SJSA1 (cell line): ENCODE data around the gene TRPM2. TPM values are rescaled to one million over a fixed set of nuclear protein-coding genes. Genes with fewer than 3 reads are reported as not detected.
"Not testable (repeated sequence)": the region's sequence is repeated elsewhere in the genome, so short reads cannot be mapped to it uniquely, and the experiment has no call there.

Source experiments
- DNase-seq, 2 experiments: peaks; one replicate each; pipeline ENCODE4 v3.0.0-alpha.2; 2015 to 2020; ENCODE audit warnings: low spot score in 2 of 2, low read depth in 1 of 2
- H3K27ac ChIP-seq: fragments of 250-450 bp; sonication (Bioruptor Pico); 2 replicates; pipeline ENCODE4 v1.5.1; 2020; ENCODE audit warnings: mild to moderate bottlenecking, moderate library complexity
- H3K27me3 ChIP-seq: fragments of 250-450 bp; sonication (Bioruptor Pico); replicated peaks from 2 replicates; pipeline ENCODE4 v1.5.1; 2020; ENCODE audit warnings: mild to moderate bottlenecking, moderate library complexity
- H3K36me3 ChIP-seq: fragments of 250-450 bp; sonication (Bioruptor Pico); 2 replicates; pipeline ENCODE4 v1.5.1; 2020; ENCODE audit warnings: mild to moderate bottlenecking
- H3K4me1 ChIP-seq: fragments of 250-450 bp; sonication (Bioruptor Pico); replicated peaks from 2 replicates; pipeline ENCODE4 v1.6.1; 2021; ENCODE audit warnings: mild to moderate bottlenecking
- H3K4me3 ChIP-seq: fragments of 250-450 bp; sonication (Bioruptor Pico); 2 replicates; pipeline ENCODE4 v1.5.1; 2020; ENCODE audit warnings: mild to moderate bottlenecking
- H3K9me3 ChIP-seq: fragments of 250-450 bp; sonication (Bioruptor Pico); replicated peaks from 2 replicates; pipeline ENCODE4 v1.5.1; 2020; ENCODE audit warnings: mild to moderate bottlenecking
- total RNA-seq: library from RNA; depleted of rRNA; stranded (reverse); fragments of >200 nt; shearing (Covaris generic); gene quantifications from 2 replicates; pipeline ENCODE4 v1.2.3, GENCODE V29; 2014

The TRPM2 gene
- total RNA-seq, 1 experiment from 2014 or later, result 16.1 TPM

DNA sequence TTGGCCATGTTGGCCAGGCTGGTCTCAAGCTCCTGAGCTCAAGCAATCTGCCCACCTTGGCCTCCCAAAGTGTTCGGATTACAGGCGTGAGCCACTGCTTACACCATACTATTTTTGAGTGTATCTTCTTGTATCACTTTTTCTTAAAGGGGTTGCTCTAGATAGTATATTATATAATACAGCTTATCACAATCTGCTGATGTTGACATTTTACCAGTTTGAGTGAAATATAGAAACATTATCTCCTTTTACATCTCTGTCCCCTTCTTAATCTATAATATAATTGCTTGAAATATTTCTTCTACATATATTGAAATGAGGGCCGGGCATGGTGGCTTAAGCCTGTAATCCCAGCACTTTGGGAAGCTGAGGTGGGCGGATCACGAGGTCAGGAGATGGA lies 8.5 kb downstream of the TRPM2 start:
- not testable (repeated sequence) for H3K4me3 ChIP-seq, H3K4me1 ChIP-seq, H3K36me3 ChIP-seq, H3K27ac ChIP-seq, DNase-seq, H3K27me3 ChIP-seq, H3K9me3 ChIP-seq

GRCh38 chr21:44363278-44363677 lies 9.9 kb downstream of the TRPM2 start:
- Histone ChIP-seq H3K4me3 (no peak overlapping the region), H3K9me3 (no peaks in the 10 kb centered on the region; the same call in 1 of the 2 replicates), H3K27ac (no peak overlapping the region), H3K27me3 (no peaks in the 10 kb centered on the region), H3K4me1 (no peaks in the 10 kb centered on the region), H3K36me3 (no peaks in the 10 kb centered on the region)
- DNase-seq, result no peak

DNA sequence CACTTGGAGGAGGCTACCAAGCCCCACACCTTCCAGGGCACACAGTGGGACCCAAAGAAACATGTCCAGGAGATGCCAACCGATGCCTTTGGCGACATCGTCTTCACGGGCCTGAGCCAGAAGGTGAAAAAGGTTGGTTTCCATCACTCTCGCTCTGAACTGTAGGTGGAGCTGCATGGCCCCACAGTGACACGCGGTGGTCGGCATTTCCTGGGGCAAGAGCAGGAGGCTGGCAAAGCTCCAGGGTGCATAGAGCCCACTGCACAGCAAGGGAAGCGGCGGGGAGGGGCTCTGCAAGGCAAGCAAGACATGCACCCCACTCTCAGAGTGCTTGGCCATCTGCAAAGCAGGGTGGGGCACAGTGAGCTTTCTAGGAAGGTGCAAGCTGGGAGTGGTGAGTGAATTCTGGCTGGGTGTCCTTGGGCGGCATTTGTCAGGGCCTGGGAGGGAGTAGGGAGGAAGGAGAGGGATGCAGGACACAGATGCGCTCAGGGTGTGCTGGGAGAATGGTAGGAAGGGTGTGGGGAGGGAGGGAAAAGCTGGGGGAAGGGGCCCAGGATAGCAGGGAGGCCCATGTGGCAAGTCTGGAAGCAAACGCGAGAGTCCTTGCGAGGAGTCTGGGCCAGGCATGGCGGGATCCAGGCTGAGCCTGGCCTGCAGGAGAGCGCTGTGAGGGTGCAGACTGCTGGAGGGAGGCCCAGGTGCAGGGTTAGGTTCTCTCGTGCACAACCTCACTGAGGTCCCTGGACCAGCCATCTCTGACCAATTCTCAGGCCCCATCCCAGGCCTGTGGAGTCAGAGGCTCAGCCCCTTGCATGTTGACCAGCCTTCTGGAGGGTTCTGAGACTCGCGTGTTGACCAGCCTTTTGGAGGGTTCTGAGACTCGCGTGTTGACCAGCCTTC lies 11.0 kb downstream of the TRPM2 start:
- no peak for DNase-seq
- H3K4me1 ChIP-seq, result no peaks in the 10 kb centered on the region

DNA sequence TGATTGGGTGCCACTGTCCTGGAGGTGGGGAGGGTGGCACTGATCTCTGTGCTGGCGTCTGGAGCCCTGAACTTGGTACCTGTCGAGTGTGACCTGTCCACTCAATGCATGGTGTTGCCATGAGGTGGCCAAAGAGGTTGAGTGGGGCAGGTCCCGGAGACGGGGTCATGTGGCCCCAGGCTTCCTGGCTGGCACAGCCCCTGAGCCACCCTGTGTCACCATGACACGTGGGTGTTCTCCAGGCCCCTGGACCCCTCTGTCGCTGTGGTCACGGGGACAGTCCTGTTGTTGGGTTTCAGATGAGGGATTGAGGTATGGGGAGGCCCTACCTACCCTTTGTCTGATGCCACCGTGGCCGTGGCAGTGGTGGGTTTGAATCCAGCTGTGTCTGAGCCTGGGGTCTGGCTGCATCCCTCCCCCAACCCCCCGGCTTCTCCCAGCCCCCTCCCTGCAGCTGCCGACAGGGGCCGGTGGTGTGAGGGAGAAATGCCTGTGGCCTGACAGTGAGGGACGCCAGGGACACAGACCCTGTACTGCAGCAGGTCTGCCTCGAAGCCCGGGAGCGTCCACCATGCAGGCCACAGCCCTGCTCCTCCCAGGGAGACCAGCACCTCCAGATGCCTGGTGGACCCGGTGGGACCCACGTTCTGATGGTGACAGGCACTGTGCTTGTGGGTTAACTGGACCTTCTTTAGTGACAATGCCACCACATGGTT lies 12.0 kb downstream of the TRPM2 start:
- Histone ChIP-seq H3K9me3 (no peaks in the 10 kb centered on the region; the same call in 1 of the 2 replicates), H3K4me3 (no peak overlapping the region), H3K4me1 (peaks cover 5% of the 10 kb centered on the region), H3K36me3 (no peaks in the 10 kb centered on the region), H3K27ac (no peak overlapping the region), H3K27me3 (no peaks in the 10 kb centered on the region)
- no peak for DNase-seq

More for the DNA sequence above, 11.0 kb downstream of the TRPM2 start:
- Histone ChIP-seq H3K9me3 (no peaks in the 10 kb centered on the region; the same call in 1 of the 2 replicates), H3K36me3 (no peaks in the 10 kb centered on the region), H3K27me3 (no peaks in the 10 kb centered on the region), H3K4me3 (no peak overlapping the region), H3K27ac (no peak overlapping the region)

DNA sequence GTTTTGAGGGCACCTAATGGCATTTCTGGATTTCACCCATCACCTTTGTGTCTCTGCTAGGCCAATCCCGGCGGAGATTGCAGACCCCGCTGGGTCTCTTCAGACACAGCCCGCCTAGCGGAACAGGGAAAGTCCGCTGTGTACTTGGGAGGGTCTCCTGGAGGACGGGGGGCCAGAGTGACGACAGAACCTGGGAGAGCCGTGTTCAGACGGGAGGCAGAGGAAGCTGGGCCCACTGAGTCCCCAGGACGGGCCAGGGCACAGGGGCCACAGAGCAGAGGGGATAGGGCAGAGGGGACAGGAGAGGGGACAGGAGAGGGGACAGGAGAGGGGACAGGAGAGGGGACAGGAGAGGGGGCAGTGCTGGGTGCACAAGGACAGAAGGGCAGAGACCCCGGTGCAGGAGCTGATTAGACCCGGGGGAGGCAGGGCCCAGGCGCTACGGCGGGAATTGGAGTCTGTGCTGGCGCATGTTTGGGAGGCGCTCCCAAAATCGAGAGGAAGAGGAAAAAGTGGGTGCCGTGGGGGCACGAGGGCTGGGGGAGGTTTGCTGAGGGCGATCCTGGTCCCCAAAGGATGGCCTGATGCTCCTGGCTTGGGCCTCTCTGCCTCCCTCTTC lies 12.7 kb downstream of the TRPM2 start:
- Histone ChIP-seq H3K9me3 (no peaks in the 10 kb centered on the region; the same call in 1 of the 2 replicates), H3K27ac (no peak overlapping the region), H3K4me1 (peaks cover 8% of the 10 kb centered on the region), H3K36me3 (no peaks in the 10 kb centered on the region), H3K4me3 (no peak overlapping the region), H3K27me3 (no peaks in the 10 kb centered on the region)
- no peak for DNase-seq

DNA sequence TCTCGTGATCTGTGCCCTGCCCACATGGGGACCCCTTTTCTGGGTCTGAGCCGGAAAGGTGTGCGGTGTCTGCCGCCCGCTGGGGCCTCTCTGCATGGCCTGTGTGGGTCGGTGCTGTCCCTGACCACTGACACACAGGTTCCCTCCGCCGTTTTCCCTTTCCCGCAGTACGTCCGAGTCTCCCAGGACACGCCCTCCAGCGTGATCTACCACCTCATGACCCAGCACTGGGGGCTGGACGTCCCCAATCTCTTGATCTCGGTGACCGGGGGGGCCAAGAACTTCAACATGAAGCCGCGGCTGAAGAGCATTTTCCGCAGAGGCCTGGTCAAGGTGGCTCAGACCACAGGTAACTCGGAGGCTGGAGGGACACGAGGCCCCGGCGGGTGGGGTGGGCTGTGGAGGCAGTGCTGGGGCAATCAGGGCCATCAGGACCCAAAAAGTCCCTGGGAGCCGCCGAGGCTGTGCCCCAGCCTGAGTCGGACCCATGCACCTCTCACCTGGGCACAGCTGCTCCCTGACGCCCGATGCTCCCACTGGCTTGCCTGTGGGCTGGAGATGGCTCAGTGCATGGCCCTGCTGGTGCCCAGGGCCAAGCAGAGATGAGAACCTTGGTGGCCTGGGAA lies 13.3 kb downstream of the TRPM2 start:
- Histone ChIP-seq H3K4me3 (no peak overlapping the region), H3K9me3 (no peaks in the 10 kb centered on the region; the same call in 1 of the 2 replicates), H3K27ac (no peak overlapping the region), H3K36me3 (no peaks in the 10 kb centered on the region), H3K4me1 (peaks cover 8% of the 10 kb centered on the region), H3K27me3 (no peaks in the 10 kb centered on the region)
- no peak for DNase-seq

DNA sequence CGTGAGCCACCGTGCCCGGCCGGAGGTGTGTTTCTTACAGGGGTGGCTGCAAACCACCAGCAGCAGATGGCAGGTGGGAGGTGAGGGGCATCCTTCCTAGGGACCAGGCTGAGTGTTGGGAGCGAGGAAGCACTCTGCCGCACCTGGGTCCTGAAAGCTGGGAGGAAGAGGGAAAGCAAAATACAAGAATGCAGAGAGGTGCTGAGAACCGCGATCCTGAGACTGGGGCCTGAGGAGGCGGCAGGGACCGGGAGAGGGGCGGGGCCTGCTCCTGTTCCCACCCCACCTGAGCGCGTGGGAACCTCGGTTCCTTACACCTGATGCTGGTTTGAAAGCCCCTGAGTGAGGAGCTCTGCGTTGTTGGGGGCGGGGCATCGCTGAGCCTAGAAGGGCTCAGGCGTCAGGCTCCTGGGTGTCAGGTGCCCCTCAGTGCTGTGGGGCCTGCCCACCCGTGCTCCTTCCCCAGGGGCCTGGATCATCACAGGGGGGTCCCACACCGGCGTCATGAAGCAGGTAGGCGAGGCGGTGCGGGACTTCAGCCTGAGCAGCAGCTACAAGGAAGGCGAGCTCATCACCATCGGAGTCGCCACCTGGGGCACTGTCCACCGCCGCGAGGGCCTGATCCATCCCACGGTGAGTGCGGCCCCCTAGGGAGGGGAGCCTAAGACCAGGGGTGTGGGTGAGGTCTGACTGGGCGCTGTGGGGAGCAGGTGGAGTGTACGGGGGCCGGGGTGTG lies 15.5 kb downstream of the TRPM2 start:
- DNase-seq, result no peak
- H3K36me3 ChIP-seq, result no peaks in the 10 kb centered on the region

GRCh38 chr21:44370027-44370735 lies 16.8 kb downstream of the TRPM2 start:
- H3K4me1 ChIP-seq, result peaks cover 8% of the 10 kb centered on the region
- H3K27me3 ChIP-seq, result 0 out of 2 replicates have a peak, but pooled peaks cover 6% of the 10 kb centered on the region
- DNase-seq, result peak; percentile 25 to 60
- H3K9me3 ChIP-seq, result no peaks in the 10 kb centered on the region; the same call in 1 of the 2 replicates
- H3K36me3 ChIP-seq, result no peaks in the 10 kb centered on the region
- no peak overlapping the region for H3K27ac ChIP-seq
- no peak overlapping the region for H3K4me3 ChIP-seq

More for the DNA sequence above, 15.5 kb downstream of the TRPM2 start:
- Histone ChIP-seq H3K4me1 (peaks cover 8% of the 10 kb centered on the region), H3K27me3 (0 out of 2 replicates have a peak, but pooled peaks cover 6% of the 10 kb centered on the region), H3K27ac (no peak overlapping the region), H3K9me3 (no peaks in the 10 kb centered on the region; the same call in 1 of the 2 replicates), H3K4me3 (no peak overlapping the region)

DNA sequence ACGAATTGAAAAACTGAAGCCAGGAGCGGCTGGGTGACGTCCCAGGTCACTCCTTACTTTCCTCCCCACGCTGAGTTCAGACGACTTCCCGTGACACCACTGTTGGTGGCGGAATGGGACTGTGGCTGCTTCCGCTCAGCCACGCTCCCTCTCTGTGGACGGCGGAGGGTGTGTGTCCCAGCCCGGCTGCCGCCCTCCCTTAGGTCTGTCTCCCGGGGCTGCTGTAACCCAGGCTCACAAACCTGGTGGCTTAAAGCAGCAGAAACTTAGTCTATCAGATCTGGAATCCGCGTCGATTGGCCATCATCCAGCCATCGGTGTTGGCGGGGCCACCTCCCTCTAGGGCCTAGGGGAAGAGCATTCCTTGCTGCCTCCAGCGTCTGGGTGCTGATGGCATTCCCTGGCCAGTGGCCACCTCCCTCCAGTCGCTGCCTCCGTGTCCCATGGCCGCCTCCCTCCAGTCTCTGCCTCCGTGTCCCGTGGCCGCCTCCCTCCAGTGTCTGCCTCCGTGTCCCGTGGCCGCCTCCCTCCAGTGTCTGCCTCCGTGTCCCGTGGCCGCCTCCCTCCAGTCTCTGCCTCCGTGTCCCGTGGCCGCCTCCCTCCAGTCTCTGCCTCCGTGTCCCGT lies 17.5 kb downstream of the TRPM2 start:
- 0 out of 2 replicates have a peak, but pooled peaks cover 6% of the 10 kb centered on the region for H3K27me3 ChIP-seq
- peaks cover 8% of the 10 kb centered on the region for H3K4me1 ChIP-seq
- no peak overlapping the region for H3K4me3 ChIP-seq
- H3K9me3 ChIP-seq, result no peaks in the 10 kb centered on the region; the same call in 1 of the 2 replicates
- no peaks in the 10 kb centered on the region for H3K36me3 ChIP-seq
- no peak overlapping the region for H3K27ac ChIP-seq
- DNase-seq, result no peak

GRCh38 chr21:44371596-44371995 lies 18.2 kb downstream of the TRPM2 start:
- Histone ChIP-seq H3K4me1 (peaks cover 8% of the 10 kb centered on the region), H3K27me3 (0 out of 2 replicates have a peak, but pooled peaks cover 6% of the 10 kb centered on the region), H3K4me3 (no peak overlapping the region), H3K9me3 (no peaks in the 10 kb centered on the region; the same call in 1 of the 2 replicates), H3K36me3 (no peaks in the 10 kb centered on the region), H3K27ac (no peak overlapping the region)
- no peak for DNase-seq

DNA sequence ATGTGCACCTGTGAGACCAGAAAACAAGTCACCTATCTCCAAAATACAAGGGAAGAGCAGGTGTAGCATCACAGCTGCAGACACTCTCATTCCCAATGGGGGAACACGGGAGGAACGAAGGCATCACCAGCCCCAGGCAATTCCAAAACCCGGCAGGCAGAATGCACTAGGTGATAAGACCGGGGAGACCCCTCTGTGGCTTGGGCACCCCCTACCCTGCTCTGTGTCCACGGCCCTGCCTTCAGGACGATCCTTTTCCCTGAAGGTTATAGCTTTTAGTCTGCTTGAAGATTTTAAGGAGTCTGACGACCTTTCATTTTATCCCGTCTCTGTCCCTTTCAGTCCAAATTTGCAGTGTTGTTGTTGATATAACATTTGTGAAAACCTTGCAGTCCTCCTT lies 19.2 kb downstream of the TRPM2 start:
- 0 out of 2 replicates have a peak, but pooled peaks cover 6% of the 10 kb centered on the region for H3K27me3 ChIP-seq
- no peaks in the 10 kb centered on the region for H3K9me3 ChIP-seq
- H3K4me1 ChIP-seq, result peaks cover 8% of the 10 kb centered on the region
- no peak overlapping the region for H3K4me3 ChIP-seq
- no peak for DNase-seq
- H3K36me3 ChIP-seq, result no peaks in the 10 kb centered on the region
- no peak overlapping the region for H3K27ac ChIP-seq
